Omental fat pad (tissue), 4 donors: ENCODE data around the gene PYHIN1. TPM values are rescaled to one million over a fixed set of nuclear protein-coding genes. Genes with fewer than 3 reads are reported as not detected.

Source experiments
- ATAC-seq: fragments of 150-250 bp; one replicate; pipeline ENCODE4 v1.9.1; 2016; ENCODE audit warnings: mild to moderate bottlenecking, moderate library complexity; ENCODE audit not compliant: low FRiP score
- DNase-seq: peaks from one replicate; pipeline ENCODE4 v3.0.0-alpha.2; 2019; ENCODE audit warnings: low spot score
- total RNA-seq, 4 donors: library from RNA; depleted of rRNA; stranded (reverse); fragments of >200 nt; gene quantifications; one replicate each; pipeline ENCODE4 v1.1.0, GENCODE V29; 2016
- TF ChIP-seq, protein P1 (sequence below), 3 donors: fragments of 450-650 bp; IDR thresholded peaks; one replicate each; pipeline ENCODE4 v1.5.1; 2016 to 2017; ENCODE audit warnings: antibody characterized with exemption in 3 of 3, mild to moderate bottlenecking in 3 of 3, moderate library complexity in 2 of 3

PYHIN1 gene
- total RNA-seq, 4 donors from 2014 or later = 2.3 to 7.4 (median 3.9) TPM

DNA sequence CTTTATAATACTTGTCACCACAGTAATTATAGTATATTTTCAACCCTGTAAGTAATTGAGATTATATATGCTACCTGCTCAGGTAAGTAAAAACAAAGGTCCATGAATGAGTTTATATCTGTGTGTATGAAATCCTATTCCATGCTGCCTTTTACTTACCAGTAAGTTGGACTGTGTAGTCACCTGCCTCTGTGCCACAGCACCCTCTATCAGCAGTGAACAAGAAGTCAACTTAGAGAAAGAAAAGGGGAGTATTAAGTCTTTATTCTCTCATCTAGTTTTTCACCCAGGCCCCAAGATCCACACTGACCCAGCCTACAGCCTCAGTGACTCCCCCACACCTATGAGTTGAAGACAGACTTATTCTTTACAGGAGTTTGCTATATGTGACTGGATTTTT is 41.5 kb downstream of the PYHIN1 start:
- ATAC-seq = no peak
- TF ChIP-seq, protein P1, sequence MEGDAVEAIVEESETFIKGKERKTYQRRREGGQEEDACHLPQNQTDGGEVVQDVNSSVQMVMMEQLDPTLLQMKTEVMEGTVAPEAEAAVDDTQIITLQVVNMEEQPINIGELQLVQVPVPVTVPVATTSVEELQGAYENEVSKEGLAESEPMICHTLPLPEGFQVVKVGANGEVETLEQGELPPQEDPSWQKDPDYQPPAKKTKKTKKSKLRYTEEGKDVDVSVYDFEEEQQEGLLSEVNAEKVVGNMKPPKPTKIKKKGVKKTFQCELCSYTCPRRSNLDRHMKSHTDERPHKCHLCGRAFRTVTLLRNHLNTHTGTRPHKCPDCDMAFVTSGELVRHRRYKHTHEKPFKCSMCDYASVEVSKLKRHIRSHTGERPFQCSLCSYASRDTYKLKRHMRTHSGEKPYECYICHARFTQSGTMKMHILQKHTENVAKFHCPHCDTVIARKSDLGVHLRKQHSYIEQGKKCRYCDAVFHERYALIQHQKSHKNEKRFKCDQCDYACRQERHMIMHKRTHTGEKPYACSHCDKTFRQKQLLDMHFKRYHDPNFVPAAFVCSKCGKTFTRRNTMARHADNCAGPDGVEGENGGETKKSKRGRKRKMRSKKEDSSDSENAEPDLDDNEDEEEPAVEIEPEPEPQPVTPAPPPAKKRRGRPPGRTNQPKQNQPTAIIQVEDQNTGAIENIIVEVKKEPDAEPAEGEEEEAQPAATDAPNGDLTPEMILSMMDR (IDR thresholded peaks at IDR 0.05) = no peak
- DNase-seq = no peak

DNA sequence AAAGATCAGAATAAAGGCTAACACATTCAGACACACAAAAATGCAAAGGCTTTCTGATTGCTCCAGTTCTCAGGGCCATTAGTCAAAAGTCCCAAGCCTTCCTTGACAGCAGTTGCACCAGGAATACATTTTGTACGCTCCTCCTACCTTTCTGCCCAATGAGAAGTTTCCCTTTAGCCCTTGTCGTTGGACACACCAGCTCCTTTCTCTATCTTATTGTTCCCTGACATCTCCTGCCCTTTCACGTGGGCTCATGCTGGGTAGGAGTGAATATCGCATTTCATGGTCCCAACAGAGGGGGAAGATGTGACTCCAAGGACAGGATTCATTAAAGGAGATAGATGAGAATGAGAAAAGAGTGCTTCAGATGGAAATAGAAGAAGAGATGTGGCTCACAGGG is 44.9 kb downstream of the PYHIN1 start:
- TF ChIP-seq, protein P1 (IDR thresholded peaks at IDR 0.05) = no peak
- DNase-seq = no peak
- ATAC-seq = no peak

DNA sequence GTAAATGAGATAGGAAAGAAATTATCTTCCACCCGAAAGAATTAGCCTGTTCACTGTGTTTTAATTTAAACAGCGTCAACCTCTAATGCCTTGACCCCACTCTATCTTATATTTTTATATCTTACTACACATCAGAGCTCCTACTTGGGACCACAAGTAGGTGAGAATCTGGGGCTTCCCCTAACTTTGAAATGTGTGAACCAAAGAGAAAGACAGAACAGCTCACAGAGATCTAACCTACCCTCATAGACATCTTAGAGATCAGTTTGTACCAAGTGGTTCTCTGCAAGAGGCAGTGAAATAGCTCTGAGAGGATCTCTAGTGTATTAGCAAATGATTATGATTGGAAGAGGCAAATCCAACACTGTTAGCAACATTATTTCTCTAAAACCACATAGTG is 47.4 kb downstream of the PYHIN1 start:
- DNase-seq (no peak), ATAC-seq (no peak)
- TF ChIP-seq, protein P1 (IDR thresholded peaks at IDR 0.05) = no peak

DNA sequence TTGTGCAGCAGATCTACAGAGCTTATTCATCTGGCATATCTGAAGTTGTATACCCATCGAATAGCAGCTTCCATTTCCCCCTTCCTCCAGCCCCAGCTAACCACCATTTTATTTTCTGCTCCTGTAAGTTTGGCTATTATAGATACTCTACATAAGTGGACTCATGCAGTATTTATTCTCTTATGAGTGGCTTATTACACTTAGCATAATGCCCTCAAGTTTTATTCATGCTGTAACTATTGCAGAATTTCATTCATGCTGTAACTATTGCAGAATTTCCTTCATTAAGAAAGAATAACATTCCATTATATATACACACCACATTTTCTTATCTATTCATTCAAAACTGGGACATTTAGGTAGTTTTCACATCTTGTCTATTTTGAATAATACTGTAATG is 47.9 kb downstream of the PYHIN1 start:
- ATAC-seq (no peak), DNase-seq (no peak)
- TF ChIP-seq, protein P1 (IDR thresholded peaks at IDR 0.05) = no peak

DNA sequence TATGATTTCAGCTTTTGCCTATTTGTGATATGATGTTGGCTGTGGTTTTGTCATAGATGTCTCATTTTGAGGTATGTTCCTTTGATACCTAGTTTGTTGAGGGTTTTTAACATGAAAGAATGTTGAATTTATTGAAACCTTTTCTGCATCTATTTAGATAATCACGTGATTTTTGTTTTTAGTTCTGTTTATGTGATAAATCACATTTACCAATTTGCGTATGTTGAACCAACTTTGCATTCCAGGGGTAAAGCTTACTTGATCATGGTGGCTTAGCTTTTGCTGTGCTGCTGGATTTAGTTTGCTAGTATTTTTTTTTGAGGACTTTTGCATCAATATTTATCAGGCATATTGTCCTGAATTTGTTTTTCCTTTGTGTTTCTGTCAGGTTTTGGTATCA is 51.9 kb downstream of the PYHIN1 start:
- TF ChIP-seq, protein P1 (IDR thresholded peaks at IDR 0.05) = no peak
- ATAC-seq = no peak
- DNase-seq = no peak

DNA sequence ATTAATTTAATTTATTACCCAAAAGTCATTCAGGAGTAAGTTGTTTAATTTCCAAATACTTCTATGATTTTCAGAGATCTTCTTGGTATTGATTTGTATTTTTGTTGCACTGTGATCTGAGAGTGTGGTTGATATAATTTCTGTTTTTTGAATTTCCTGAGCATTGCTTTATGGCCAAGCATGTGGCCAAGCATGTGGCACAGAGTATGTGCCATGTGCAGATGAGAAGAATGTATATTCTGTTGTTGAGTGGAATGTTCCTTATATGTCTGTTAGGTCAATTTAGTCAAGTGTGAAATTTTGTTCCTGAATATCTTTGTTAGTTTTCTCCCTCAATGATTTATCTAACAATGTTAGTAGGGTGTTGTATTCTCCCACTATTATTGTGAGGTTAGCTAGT is 53.0 kb downstream of the PYHIN1 start:
- no peak for DNase-seq
- no peak for ATAC-seq
- TF ChIP-seq, protein P1 (IDR thresholded peaks at IDR 0.05) = no peak

DNA sequence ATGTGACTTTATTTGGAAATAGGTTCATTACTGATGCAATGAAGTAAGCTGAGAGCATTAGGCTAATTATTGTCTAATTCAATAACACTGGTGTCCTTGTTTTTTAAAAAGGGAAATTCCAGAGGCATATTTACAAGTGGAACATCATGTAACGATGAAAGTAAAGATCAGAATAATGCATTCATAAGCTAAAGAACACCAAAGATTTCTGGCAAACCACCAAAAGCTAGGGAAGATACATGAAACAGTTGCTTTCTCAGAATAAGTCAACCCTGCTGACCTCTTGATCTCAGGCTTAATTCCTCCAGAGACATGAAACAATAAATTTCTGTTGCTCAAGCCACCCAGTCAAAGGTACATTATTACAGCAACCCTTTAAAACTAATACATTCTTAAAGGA is 58.1 kb downstream of the PYHIN1 start:
- TF ChIP-seq, protein P1 (IDR thresholded peaks at IDR 0.05) = no peak
- DNase-seq = no peak
- ATAC-seq = no peak
